GM21717 (cell line): ENCODE measurements around the gene CLBA1.

Experiments used
- ATAC-seq: cut with Tn5 transposase; IDR thresholded peaks from one replicate; pipeline ENCODE4 v1.9.1; 2021; ENCODE audit warnings: mild to moderate bottlenecking, moderate library complexity; ENCODE audit not compliant: unreplicated experiment

The CLBA1 gene

DNA sequence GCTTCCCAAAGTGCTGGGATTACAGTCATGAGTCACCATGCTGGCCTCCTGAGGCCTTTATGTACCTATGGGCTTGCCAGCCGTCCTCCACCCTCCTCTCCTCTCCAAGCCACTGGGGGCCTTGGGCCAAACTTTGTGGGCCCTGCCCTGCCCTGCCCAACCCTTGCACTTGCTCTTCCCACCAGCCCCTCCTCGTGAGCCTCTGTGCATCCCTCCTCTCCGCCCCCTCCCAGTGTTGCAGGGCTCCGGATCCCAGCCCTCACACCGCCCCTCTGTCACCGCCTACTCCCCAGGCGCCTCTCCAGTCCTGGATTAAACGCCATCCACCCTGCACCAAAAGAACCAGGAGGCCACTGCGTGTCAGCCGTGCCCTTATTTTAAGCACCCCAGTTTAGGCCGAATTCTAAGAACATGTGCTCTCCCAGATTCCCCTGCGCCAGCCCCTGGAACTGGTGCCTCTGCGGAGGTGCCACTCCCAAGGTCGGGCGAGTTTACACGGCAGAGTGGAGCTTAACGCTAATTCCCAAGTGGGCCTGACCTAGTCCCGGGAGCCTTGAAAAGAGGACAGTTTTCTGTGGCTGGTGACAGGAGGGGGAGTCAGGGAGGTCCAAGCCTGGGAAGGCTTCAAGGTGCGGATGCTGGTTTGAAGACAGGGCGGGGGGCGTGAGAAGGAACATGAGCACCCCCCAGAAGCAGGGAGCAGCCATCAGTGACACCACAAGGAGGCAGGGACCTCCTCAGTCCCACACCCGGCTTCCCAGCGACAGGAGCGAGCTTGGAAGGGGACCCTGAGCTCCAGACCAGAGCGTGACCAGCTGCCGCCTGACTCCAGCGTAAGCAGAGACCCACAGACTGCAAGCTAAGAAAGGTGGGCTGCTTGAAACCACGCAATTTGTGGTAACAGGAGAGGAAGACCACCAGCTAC, 56.5 kb downstream of the CLBA1 start:
- no peak for ATAC-seq

DNA sequence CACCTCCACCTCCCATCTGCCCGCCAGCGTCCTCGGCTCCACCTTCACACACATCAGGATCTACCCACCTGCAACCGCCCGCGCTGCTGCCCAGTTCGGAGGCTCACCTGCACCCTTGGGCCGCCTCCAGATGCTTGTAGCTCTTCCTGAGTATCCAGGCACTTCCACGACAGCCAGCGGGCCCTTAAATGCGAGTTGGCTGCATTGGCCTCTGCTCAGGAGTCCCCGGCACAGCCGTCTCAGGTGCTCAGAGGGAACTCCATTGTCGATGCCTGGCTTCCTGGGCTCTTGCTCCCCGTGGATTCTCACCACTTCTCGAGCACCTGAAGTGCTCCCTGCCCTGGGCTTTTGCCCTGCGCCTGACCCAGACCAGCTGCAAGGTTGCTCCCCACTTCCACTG, 57.2 kb downstream of the CLBA1 start:
- ATAC-seq = no peak

DNA sequence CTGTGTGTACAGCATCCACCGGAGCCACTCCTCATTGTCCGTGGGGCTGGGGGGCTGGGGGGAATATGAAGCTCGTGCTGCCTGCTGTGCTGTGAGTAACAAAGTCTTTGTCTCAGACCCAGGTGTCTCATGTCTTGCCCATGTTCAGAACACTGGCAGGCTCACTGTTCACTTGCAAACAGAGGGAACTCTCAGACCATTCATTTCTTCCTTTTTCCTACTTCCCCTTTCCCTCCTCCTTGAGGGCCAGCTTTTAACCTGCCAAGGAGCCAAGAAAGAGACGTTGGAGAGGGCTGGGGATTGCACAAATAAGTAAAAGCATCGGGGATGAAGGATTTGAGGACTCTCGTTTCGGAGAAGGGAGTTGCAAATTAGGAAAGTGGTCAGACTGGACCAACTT, 58.1 kb downstream of the CLBA1 start:
- ATAC-seq = no peak
